ENCODE data around the gene KRT4. TPM values are rescaled to one million over a fixed set of nuclear protein-coding genes. Genes with fewer than 3 reads are reported as not detected.

Gene KRT4
- total and polyA plus RNA-seq, 7 donors = 0.86 to 18.6 TPM; not detected in 5

- no peak overlapping the region for H3K4me3 ChIP-seq
- no peaks in the 10 kb centered on the region for H3K27me3 ChIP-seq
- H3K9me3 ChIP-seq = no peaks in the 10 kb centered on the region
- H3K36me3 ChIP-seq = no peaks in the 10 kb centered on the region
- no peak overlapping the region for H3K27ac ChIP-seq
- H3K4me1 ChIP-seq = peaks cover 0 to 7% (median 0%) of the 10 kb centered on the region in 4 donors
- intact Hi-C loops (cut with DNase I) = no loop called here
- TF ChIP-seq POLR2A (IDR thresholded peaks at IDR 0.05) (no peak), POLR2AphosphoS5 (IDR thresholded peaks at IDR 0.05) (no peak), EP300 (IDR thresholded peaks at IDR 0.05) (no peak)
- TF ChIP-seq, protein P1, sequence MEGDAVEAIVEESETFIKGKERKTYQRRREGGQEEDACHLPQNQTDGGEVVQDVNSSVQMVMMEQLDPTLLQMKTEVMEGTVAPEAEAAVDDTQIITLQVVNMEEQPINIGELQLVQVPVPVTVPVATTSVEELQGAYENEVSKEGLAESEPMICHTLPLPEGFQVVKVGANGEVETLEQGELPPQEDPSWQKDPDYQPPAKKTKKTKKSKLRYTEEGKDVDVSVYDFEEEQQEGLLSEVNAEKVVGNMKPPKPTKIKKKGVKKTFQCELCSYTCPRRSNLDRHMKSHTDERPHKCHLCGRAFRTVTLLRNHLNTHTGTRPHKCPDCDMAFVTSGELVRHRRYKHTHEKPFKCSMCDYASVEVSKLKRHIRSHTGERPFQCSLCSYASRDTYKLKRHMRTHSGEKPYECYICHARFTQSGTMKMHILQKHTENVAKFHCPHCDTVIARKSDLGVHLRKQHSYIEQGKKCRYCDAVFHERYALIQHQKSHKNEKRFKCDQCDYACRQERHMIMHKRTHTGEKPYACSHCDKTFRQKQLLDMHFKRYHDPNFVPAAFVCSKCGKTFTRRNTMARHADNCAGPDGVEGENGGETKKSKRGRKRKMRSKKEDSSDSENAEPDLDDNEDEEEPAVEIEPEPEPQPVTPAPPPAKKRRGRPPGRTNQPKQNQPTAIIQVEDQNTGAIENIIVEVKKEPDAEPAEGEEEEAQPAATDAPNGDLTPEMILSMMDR (IDR thresholded peaks at IDR 0.05) = no peak
- DNase-seq = no peak
- WGBS, 2 donors = 91 to 93% methylated on average over 10 of the region's 10 CpGs
These were observed 605 bp downstream of the KRT4 start for GRCh38 chr12:52813203-52813819.

DNA sequence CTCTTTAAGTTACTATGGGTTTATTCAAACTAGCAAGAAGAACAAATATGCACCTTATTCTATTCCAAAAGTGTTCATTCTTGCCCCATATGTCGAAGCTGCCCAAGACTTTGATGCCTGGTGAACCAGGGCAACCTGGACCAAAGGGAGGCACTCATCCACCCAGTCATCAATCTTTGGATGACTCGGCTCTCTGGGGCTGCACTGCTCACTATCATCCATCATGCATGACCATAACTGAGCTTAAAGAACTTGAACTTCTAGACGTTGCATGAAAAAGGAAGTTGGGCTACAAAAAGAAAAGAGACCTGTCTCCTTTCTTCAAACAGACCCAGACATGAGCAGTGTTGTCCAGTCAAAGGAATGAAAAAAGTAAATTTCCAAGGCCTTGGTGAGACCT is 1.2 kb downstream of the KRT4 start:
- intact Hi-C loops (cut with DNase I) = no loop called here
- Histone ChIP-seq H3K36me3 (no peaks in the 10 kb centered on the region), H3K4me3 (no peak overlapping the region), H3K4me1 (peaks cover 0 to 7% (median 0%) of the 10 kb centered on the region in 4 donors), H3K9me3 (no peaks in the 10 kb centered on the region), H3K27ac (no peak overlapping the region), H3K27me3 (no peaks in the 10 kb centered on the region)
- DNase-seq = no peak
- WGBS, 2 donors = 51 to 66% methylated on average over 3 of the region's 3 CpGs
- no peak for TF ChIP-seq EP300 (IDR thresholded peaks at IDR 0.05)
- TF ChIP-seq, protein P1 (IDR thresholded peaks at IDR 0.05) = no peak
- no peak for TF ChIP-seq POLR2A (IDR thresholded peaks at IDR 0.05)
- TF ChIP-seq POLR2AphosphoS5 (IDR thresholded peaks at IDR 0.05) = no peak

DNA sequence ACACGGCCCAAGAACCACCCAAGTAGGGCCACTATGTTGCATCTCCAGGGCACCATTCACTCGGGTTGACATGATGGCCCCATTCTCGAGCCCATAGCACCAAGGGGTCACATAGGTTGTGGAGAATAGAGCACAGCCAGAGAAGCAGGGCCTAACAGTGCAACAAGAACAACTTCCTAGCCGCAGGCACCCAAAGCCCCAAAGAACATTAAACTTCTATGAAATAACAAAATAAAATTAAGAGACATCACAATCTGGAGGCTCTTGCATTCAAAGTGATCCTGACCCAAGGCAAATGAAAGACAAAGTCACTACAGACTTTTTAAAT is 1.9 kb downstream of the KRT4 start:
- no peaks in the 10 kb centered on the region for H3K27me3 ChIP-seq
- no peaks in the 10 kb centered on the region for H3K36me3 ChIP-seq
- no peak overlapping the region for H3K4me3 ChIP-seq
- H3K4me1 ChIP-seq = peaks cover 0 to 7% (median 0%) of the 10 kb centered on the region in 4 donors
- DNase-seq = no peak
- no peak overlapping the region for H3K27ac ChIP-seq
- WGBS, 2 donors = 62 to 88% methylated on average over 4 of the region's 4 CpGs
- no peaks in the 10 kb centered on the region for H3K9me3 ChIP-seq
- intact Hi-C loops (cut with DNase I) = no loop called here
- TF ChIP-seq POLR2A (IDR thresholded peaks at IDR 0.05) (no peak), POLR2AphosphoS5 (IDR thresholded peaks at IDR 0.05) (no peak), EP300 (IDR thresholded peaks at IDR 0.05) (no peak)
- TF ChIP-seq, protein P1 (IDR thresholded peaks at IDR 0.05) = no peak

- no peak overlapping the region for H3K27ac ChIP-seq
- 87 to 90% methylated on average over 9 of the region's 9 CpGs for WGBS, 2 donors
- TF ChIP-seq, protein P1 (IDR thresholded peaks at IDR 0.05) = no peak
- TF ChIP-seq EP300 (IDR thresholded peaks at IDR 0.05) = no peak
- TF ChIP-seq POLR2A (IDR thresholded peaks at IDR 0.05) = no peak
- no peak for TF ChIP-seq POLR2AphosphoS5 (IDR thresholded peaks at IDR 0.05)
- H3K4me3 ChIP-seq = no peak overlapping the region
- no peak for DNase-seq
- intact Hi-C loops (cut with DNase I) = no loop called here
- peaks cover 0 to 7% (median 0%) of the 10 kb centered on the region in 4 donors for H3K4me1 ChIP-seq
- no peaks in the 10 kb centered on the region for H3K27me3 ChIP-seq
- no peaks in the 10 kb centered on the region for H3K9me3 ChIP-seq
- no peaks in the 10 kb centered on the region for H3K36me3 ChIP-seq
These were observed 2.5 kb downstream of the KRT4 start for GRCh38 chr12:52811191-52812072.
